Gastrocnemius medialis (tissue), 4 donors: ENCODE measurements around the gene IGF1R.

ENCODE experiments used
- POLR2A ChIP-seq, 2 donors: fragments of 450-650 bp; IDR thresholded peaks; one replicate each; pipeline ENCODE4 v1.6.1; 2017; ENCODE audit warnings: antibody characterized with exemption in 2 of 2, mild to moderate bottlenecking in 2 of 2, moderate library complexity in 2 of 2
- TF ChIP-seq, protein P1 (sequence below), 5 experiments: fragments of 450-650 bp in 3 of 5; fragments of 200-600 bp in 2 of 5; sonication (generic) in 2 of 5; IDR thresholded peaks in 4 of 5; conservative IDR thresholded peaks in 1 of 5; 1 replicate in 4 of 5; 2 replicates in 1 of 5; pipeline ENCODE4 v1.5.1; 2016 to 2019; ENCODE audit warnings: antibody characterized with exemption in 5 of 5, mild to moderate bottlenecking in 3 of 5, moderate library complexity in 3 of 5

DNA sequence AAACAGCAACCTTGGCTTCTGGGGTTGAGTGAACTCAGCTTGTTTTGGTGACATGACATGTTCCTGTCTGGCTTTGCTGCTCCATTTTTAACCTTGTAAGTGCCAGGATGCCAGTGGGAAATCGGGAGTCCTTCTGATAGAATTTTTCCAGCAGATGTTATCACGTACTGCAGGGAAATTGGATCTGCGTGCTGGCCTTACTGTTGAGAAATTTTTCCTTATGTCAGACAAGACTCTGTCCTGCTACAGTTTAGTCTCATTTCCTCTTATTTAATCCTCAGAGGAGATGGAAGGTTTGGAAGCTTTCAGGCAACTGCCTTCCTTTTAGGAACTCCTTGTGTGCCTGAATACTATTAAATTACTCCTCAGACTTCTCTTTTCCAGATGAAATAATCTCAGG, 278.7 kb downstream of the IGF1R start:
- TF ChIP-seq, protein P1, sequence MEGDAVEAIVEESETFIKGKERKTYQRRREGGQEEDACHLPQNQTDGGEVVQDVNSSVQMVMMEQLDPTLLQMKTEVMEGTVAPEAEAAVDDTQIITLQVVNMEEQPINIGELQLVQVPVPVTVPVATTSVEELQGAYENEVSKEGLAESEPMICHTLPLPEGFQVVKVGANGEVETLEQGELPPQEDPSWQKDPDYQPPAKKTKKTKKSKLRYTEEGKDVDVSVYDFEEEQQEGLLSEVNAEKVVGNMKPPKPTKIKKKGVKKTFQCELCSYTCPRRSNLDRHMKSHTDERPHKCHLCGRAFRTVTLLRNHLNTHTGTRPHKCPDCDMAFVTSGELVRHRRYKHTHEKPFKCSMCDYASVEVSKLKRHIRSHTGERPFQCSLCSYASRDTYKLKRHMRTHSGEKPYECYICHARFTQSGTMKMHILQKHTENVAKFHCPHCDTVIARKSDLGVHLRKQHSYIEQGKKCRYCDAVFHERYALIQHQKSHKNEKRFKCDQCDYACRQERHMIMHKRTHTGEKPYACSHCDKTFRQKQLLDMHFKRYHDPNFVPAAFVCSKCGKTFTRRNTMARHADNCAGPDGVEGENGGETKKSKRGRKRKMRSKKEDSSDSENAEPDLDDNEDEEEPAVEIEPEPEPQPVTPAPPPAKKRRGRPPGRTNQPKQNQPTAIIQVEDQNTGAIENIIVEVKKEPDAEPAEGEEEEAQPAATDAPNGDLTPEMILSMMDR (IDR thresholded peaks at IDR 0.05 in 4 of 5, conservative IDR thresholded peaks at IDR 0.05 in 1 of 5), result no peak
- no peak for TF ChIP-seq POLR2A (IDR thresholded peaks at IDR 0.05)
